ENCODE results near the gene CSGALNACT2.
"Not testable (repeated sequence)": the region's sequence is repeated elsewhere in the genome, so short reads cannot be mapped to it uniquely, and the experiment has no call there.

The CSGALNACT2 gene

DNA sequence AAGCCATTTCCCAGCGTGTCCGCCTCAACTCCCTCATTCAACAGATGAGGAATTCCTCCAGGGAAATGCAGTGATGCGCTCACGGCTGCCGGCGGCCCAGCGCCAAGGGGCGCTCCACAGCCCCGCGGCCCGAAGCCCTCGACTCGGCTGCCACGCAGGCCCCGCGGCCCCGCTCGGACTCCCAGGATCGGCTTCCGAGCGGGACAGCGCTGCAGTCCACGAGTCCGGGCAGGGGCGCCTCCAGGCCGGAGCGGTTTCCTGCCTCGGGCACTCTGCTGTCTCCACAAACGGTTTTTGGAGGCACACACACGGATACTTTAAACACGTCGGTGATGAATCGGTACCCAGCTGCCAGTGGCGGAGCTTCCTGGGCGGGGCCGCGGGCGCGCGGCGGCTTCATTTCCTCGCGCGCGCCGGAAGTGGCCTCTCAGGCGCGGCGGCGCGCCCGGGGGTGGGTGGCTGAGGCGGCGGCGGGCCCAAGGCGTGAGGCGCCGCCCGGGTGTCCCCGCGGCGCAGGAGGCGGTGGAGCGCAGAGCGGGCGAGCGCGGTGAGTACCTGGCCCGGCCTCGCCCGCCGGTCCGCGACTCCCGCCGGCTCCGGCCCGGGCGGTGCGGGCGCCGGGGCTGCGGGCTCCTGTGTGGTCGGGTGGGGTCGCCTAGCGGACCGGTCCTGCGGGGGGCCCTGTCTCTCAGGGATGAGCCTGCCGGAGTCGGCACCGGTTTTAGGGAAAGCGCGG is at the start of gene CSGALNACT2:
CSGALNACT2 (plus strand) TSS at position 425 of the 736 bp plus-strand sequence. CDS start 16,705 bp downstream, outside the sequence.
- peak; percentile 88 to 89 for DNase-seq

DNA sequence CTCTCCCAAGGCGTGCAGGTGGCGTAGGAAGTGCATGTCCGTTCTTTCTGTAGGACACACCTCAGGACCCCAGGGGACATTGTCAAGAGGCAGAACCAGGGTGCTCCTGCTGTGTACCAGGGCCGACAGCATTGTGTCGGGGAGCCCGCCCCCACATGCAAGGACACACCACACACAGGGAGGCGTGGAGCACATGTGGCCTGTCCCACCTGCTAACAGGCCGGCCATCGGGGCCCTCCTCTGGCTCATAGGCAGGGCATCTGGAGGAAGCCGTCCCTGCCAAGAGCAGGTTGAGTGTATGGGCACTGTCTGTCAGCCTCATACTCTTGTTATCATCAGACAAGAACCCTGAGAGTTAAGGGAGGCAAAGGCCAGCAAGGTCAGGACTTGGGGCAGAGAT is 48.7 kb upstream of the CSGALNACT2 start:
- no peak for DNase-seq

GRCh38 chr10:43090188-43090587 is 48.1 kb upstream of the CSGALNACT2 start:
- no peak for DNase-seq

DNA sequence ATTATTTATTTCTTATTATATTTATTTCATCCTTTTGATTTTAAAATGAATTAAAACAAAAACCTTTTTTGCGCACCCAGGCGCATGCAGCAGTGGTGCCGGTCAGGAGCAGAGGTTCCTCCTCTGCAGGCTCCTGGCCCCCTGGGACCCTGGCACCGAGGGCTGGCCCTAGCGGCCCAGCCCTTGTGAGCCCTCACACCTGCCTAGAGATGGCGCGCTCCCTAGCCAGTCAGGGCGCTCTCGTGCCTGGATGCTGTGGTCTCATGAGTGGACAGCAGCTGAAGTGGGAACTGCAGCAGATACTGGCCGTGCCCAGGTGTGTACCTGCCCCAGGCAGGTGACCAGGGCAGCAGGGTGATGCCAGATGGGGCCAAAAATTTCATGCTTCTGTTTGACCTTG is 47.6 kb upstream of the CSGALNACT2 start:
- no peak for DNase-seq

DNA sequence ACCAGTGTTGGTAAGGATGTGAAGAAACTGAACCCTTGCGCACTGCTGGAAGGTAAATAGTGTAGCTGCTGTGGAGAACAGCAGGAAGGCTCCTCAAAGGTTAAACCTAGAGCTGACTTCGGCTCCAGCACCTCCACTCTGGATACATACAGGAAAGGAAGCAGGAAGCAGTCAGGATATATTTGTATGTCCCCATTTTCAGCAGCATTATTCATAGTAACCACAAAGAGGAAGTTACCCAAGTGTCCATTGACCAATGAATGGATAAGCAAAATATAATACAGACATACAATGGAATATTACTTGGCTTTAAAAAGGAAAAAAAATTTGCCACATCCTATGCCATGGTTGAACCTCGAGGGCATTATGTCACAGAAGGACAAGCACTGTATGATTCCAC is 46.4 kb upstream of the CSGALNACT2 start:
- no peak for DNase-seq

- no peak for DNase-seq
These were observed 44.7 kb upstream of the CSGALNACT2 start for GRCh38 chr10:43093423-43094076.

- no peak for DNase-seq
These were observed 44.2 kb upstream of the CSGALNACT2 start for GRCh38 chr10:43094085-43094484.

DNA sequence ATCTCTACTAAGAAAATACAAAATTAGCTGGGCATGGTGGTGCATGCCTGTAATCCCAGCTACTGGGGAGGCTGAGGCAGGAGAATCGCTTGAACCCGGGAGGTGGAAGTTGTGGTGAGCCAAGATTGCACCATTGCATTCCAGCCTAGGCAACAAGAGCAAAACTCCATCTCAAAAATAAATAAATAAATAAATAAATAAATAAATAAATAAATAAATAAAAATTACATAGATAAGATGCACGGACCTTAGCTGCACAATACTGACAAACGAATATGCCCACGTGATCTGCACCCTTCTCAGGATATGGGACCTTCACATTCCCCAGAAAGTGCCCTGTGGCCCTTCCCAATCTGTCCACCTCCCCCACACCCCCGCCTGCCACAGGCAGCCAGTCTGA is 38.9 kb upstream of the CSGALNACT2 start:
- DNase-seq = not testable (repeated sequence)

DNA sequence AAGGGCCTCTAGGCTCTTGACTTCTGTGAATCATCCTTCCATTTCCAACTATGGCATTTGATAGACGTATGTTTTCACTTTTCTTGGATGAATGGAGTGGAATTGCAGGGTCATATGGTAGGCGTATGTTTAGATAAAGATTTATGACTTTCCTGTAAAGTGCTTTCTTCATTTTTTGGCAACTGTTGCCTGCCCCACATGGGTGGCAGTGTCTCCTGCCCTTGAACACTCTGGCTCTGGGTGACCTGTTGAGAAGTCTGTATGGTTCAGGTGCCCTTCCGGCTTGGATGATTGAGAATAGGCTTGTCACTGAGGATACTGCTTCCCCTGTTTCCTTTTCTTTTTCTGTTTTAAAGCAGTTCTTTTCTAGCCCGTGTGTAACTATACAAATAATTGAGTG is 38.3 kb upstream of the CSGALNACT2 start:
- no peak for DNase-seq

DNA sequence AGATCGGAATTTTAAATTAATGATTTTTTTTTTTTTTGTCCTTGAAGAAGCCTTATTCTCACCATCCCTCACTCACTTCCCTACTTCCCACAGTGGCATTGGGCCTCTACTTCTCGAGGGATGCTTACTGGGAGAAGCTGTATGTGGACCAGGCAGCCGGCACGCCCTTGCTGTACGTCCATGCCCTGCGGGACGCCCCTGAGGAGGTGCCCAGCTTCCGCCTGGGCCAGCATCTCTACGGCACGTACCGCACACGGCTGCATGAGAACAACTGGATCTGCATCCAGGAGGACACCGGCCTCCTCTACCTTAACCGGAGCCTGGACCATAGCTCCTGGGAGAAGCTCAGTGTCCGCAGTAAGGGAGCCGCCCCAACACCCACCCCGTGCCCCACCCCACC is 37.9 kb upstream of the CSGALNACT2 start:
- DNase-seq = no peak

GRCh38 chr10:43102063-43102828 is 36.0 kb upstream of the CSGALNACT2 start:
- no peak for DNase-seq

- peak; percentile 83 to 85 for DNase-seq
These were observed 32.9 kb upstream of the CSGALNACT2 start for GRCh38 chr10:43105102-43105955.

DNA sequence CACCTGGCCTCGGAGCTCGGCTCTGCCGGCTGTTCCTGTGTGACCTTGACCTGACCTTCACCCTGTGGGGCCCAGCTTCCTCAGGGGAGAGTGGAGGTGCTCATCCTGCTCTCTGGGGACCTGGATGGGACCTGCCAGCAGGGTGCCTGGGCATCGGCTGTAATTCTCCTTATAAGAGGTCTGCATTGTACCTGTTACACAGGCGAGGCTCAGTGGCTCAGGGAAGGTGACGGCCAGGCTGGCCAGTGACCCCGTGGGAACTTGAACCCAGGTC is 32.4 kb upstream of the CSGALNACT2 start:
- no peak for DNase-seq

DNA sequence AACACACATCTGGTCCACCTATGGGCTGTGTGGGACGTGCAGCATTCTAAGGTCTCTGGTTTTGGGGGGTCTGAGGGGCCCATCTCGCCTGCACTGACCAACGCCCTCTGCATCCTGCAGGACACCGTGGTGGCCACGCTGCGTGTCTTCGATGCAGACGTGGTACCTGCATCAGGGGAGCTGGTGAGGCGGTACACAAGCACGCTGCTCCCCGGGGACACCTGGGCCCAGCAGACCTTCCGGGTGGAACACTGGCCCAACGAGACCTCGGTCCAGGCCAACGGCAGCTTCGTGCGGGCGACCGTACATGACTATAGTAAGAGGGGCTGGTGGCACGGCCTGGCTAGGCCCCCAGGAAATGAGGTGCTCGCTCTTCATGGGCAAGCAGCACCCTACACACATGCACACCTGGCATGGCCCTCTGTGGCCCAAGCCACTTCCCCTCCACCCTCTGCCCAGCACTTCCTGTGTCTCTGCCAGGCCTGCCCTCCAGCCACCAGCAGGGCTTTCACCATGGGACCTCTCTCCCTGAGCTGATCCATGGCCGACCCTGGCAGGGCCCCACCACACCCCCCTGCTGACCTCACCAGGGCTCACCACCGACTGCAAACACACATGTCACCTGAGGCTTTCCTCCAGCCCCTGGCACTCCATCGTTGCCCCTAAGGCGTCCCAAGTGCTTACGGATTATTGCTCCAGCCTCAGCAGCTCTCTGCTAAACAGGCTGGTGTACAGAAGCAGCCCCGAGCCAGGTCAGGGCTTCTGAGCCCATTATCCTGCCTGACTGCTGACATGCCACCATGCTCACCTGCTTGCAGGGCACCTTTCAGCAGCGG is 31.8 kb upstream of the CSGALNACT2 start:
- DNase-seq = no peak

DNA sequence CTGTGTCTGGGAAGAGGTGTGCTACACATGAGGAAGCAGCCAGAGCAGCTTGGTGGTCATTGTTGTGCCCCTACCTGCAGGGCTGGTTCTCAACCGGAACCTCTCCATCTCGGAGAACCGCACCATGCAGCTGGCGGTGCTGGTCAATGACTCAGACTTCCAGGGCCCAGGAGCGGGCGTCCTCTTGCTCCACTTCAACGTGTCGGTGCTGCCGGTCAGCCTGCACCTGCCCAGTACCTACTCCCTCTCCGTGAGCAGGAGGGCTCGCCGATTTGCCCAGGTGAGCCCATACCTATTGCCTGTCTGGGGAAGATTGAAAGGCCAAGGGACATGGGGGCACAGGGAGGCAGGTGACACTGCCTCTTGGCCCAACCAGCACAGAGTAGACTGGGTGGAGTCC is 29.3 kb upstream of the CSGALNACT2 start:
- no peak for DNase-seq

- no peak for DNase-seq
These were observed 28.5 kb upstream of the CSGALNACT2 start for GRCh38 chr10:43109671-43110249.

DNA sequence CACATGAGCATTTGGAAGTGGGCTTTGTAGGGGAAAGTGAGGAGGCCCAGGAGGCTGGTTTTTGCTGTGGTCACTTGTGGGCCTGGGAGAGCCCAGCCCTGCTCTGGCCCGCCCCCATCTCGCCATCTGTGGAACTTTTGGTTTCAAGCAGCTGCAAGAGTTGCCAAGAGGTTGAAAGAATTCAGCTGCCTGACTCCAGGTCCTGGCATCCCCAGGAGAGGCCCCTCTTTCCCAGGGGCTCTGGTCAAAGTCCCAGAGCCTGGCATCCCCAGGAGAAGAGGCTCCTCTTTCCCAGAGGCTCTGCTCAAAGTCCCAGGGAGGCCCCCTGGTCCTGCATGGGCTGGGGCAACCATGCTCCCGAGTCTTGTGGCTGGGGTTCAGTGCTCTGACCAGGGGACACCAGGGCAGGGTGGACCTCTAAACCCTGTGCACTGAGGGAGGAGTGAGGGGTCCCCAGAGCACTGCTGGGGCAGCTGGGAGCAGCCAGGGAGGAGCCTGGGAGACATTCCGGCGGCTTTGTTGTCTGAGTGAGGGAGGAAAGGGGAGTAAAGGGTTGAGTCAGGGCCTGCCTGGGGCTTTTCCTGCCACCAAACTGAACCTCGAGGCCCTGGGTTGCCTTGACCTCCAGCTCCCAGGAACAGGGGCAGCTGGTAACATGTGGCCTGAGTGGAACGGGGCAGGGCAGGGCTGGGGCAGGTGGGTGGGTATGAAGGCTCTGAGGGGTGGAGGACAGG is 27.7 kb upstream of the CSGALNACT2 start:
- DNase-seq = no peak

DNA sequence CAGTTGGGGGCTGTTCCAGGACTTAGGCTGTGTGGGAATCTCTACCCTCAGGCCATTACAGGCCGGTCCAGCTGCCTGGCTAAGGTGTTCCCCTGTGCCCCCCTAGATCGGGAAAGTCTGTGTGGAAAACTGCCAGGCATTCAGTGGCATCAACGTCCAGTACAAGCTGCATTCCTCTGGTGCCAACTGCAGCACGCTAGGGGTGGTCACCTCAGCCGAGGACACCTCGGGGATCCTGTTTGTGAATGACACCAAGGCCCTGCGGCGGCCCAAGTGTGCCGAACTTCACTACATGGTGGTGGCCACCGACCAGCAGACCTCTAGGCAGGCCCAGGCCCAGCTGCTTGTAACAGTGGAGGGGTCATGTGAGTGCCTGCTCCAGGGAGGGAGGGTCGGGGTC is 27.1 kb upstream of the CSGALNACT2 start:
- no peak for DNase-seq

DNA sequence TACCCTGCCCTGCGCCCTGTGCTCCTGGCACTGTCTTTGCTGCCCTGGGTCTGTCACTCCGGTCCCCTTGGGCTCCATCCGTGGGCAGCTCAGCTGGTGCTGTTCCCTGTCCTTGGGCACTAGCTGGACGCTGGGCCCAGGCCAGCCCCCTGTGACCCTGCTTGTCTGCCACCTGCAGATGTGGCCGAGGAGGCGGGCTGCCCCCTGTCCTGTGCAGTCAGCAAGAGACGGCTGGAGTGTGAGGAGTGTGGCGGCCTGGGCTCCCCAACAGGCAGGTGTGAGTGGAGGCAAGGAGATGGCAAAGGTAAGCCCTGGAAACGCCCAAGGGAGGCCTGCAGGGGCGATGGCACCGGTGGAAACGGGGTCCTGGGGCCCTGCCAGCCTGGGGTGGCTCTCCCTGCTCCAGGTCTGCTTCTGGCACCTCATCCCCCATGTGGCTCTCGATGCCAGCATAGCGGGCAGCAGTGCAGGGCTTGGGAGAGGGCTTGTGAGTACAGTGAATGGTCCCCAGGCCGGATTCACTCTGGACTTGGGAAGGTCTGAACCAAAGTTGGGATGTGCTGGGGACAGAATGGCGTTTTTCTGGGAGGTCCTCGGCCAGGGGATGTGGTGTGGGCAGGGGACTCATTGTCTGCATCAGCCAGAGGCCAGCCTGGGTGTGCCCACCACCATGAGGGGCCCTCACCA is 26.2 kb upstream of the CSGALNACT2 start:
- DNase-seq = no peak

GRCh38 chr10:43112608-43112961 is 25.7 kb upstream of the CSGALNACT2 start:
- DNase-seq = no peak

All from stimulated activated CD4-positive, alpha-beta T cell treated with anti-CD3 and anti-CD28 coated beads, Interleukin-2, amount 100 ng/mL, for 24 hours (primary cell).